Gastroesophageal sphincter (tissue), 3 donors: ENCODE data around the gene TXNDC5.

Experiments used
- CTCF ChIP-seq, 4 experiments: fragments of 200-600 bp in 2 of 4; fragments of 450-650 bp in 2 of 4; sonication (generic) in 1 of 4; IDR thresholded peaks; one replicate each; pipeline ENCODE4 v1.5.1; 2017 to 2019; ENCODE audit warnings: antibody characterized with exemption in 4 of 4, mild to moderate bottlenecking in 2 of 4, moderate library complexity in 2 of 4
- EP300 ChIP-seq: sonication (generic); formaldehyde crosslinking; IDR thresholded peaks from one replicate; pipeline ENCODE4 v1.6.1; 2017; ENCODE audit warnings: antibody characterized with exemption, mild to moderate bottlenecking
- POLR2A ChIP-seq, 2 donors: fragments of 450-650 bp; IDR thresholded peaks; one replicate each; pipeline ENCODE4 v1.6.1; 2017; ENCODE audit warnings: antibody characterized with exemption in 2 of 2, mild to moderate bottlenecking in 2 of 2, moderate library complexity in 1 of 2
- POLR2AphosphoS5 ChIP-seq: sonication (generic); formaldehyde crosslinking; IDR thresholded peaks from one replicate; pipeline ENCODE4 v1.6.1; 2017; ENCODE audit warnings: antibody characterized with exemption

- TF ChIP-seq CTCF (IDR thresholded peaks at IDR 0.05) (no peak), POLR2AphosphoS5 (no peak), POLR2A (IDR thresholded peaks at IDR 0.05) (no peak), EP300 (no peak)
These were observed 74.1 kb downstream of the TXNDC5 start for GRCh38 chr6:7836371-7837026.
